ENCODE data around the gene HOPX. TPM values are rescaled to one million over a fixed set of nuclear protein-coding genes. Genes with fewer than 3 reads are reported as not detected.
"Not testable (repeated sequence)": the region's sequence is repeated elsewhere in the genome, so short reads cannot be mapped to it uniquely, and the experiment has no call there.

The HOPX gene
- total and polyA plus RNA-seq, 10 donors = 6.0 to 26.0 (median 8.0) TPM

GRCh38 chr4:56613101-56613862 lies 67.8 kb downstream of the HOPX start:
- no peak for TF ChIP-seq POLR2AphosphoS5 (IDR thresholded peaks at IDR 0.05)
- TF ChIP-seq POLR2A (IDR thresholded peaks at IDR 0.05) = no peak
- TF ChIP-seq CTCF (IDR thresholded peaks at IDR 0.05 in 8 of 11, conservative IDR thresholded peaks at IDR 0.05 in 3 of 11) = no peak
- DNase-seq = no peak
- 91 to 96% (median 93%) methylated on average over 5 of the region's 5 CpGs for WGBS, 5 donors
- intact Hi-C loops (cut with DNase I; ENCODE audit: low total_unique reads) = no loop called here
- H3K9me3 ChIP-seq = no peaks in the 10 kb centered on the region
- H3K36me3 ChIP-seq = no peaks in the 10 kb centered on the region
- no peak overlapping the region for H3K27ac ChIP-seq
- H3K4me3 ChIP-seq = no peak overlapping the region
- no peaks in the 10 kb centered on the region for H3K4me1 ChIP-seq
- no peaks in the 10 kb centered on the region for H3K27me3 ChIP-seq (replicated peaks in 1 of 7)

GRCh38 chr4:56612282-56612681 lies 68.8 kb downstream of the HOPX start:
- TF ChIP-seq POLR2A (IDR thresholded peaks at IDR 0.05) (no peak), POLR2AphosphoS5 (IDR thresholded peaks at IDR 0.05) (no peak), CTCF (IDR thresholded peaks at IDR 0.05 in 8 of 11, conservative IDR thresholded peaks at IDR 0.05 in 3 of 11) (no peak)
- no peak for DNase-seq
- Histone ChIP-seq H3K9me3 (no peaks in the 10 kb centered on the region), H3K36me3 (no peaks in the 10 kb centered on the region), H3K4me1 (no peaks in the 10 kb centered on the region), H3K4me3 (no peak overlapping the region), H3K27me3 (replicated peaks in 1 of 7) (no peaks in the 10 kb centered on the region), H3K27ac (no peak overlapping the region)
- intact Hi-C loops (cut with DNase I; ENCODE audit: low total_unique reads) = no loop called here
- 82 to 89% (median 83%) methylated on average over 11 of the region's 11 CpGs for WGBS, 5 donors

- Histone ChIP-seq H3K9me3 (no peaks in the 10 kb centered on the region), H3K4me1 (no peaks in the 10 kb centered on the region), H3K36me3 (no peaks in the 10 kb centered on the region), H3K27ac (no peak overlapping the region), H3K27me3 (replicated peaks in 1 of 7) (no peaks in the 10 kb centered on the region), H3K4me3 (no peak overlapping the region)
- intact Hi-C loops (cut with DNase I; ENCODE audit: low total_unique reads) = no loop called here
- 75 to 90% (median 85%) methylated on average over 2 of the region's 2 CpGs for WGBS, 5 donors
- TF ChIP-seq POLR2A (IDR thresholded peaks at IDR 0.05) = no peak
- TF ChIP-seq POLR2AphosphoS5 (IDR thresholded peaks at IDR 0.05) = no peak
- TF ChIP-seq CTCF (IDR thresholded peaks at IDR 0.05 in 8 of 11, conservative IDR thresholded peaks at IDR 0.05 in 3 of 11) = no peak
- no peak for DNase-seq
Measured at GRCh38 chr4:56611501-56611900, 69.6 kb downstream of the HOPX start.

GRCh38 chr4:56610170-56610569 lies 70.9 kb downstream of the HOPX start:
- H3K4me1 ChIP-seq; intact Hi-C loops (cut with DNase I; ENCODE audit: low total_unique reads); H3K27ac ChIP-seq; H3K27me3 ChIP-seq (replicated peaks in 1 of 7); H3K9me3 ChIP-seq; DNase-seq; H3K36me3 ChIP-seq; H3K4me3 ChIP-seq: not testable (repeated sequence)

- Histone ChIP-seq H3K4me3 (no peak overlapping the region), H3K27me3 (replicated peaks in 1 of 7) (no peaks in the 10 kb centered on the region), H3K9me3 (no peaks in the 10 kb centered on the region), H3K36me3 (no peaks in the 10 kb centered on the region), H3K4me1 (no peaks in the 10 kb centered on the region), H3K27ac (no peak overlapping the region)
- intact Hi-C loops (cut with DNase I; ENCODE audit: low total_unique reads) = no loop called here
- no peak for DNase-seq
- no peak for TF ChIP-seq POLR2A (IDR thresholded peaks at IDR 0.05)
- TF ChIP-seq POLR2AphosphoS5 (IDR thresholded peaks at IDR 0.05) = no peak
- TF ChIP-seq CTCF (IDR thresholded peaks at IDR 0.05 in 8 of 11, conservative IDR thresholded peaks at IDR 0.05 in 3 of 11) = no peak
Measured at GRCh38 chr4:56607926-56608325, 73.2 kb downstream of the HOPX start.

All from spleen (tissue), 11 donors.